GM12801 (cell line): ENCODE results near the gene CDH4.

Source experiments
- CTCF ChIP-seq: IDR thresholded peaks from one replicate; pipeline ENCODE4 v1.5.1; 2011; ENCODE audit warnings: control low read depth; ENCODE audit not compliant: insufficient read length; ENCODE audit errors: extremely low read depth

The CDH4 gene

GRCh38 chr20:61957961-61958715 is 706.1 kb downstream of the CDH4 start:
- no peak for TF ChIP-seq CTCF

GRCh38 chr20:61958773-61959700 is 707.0 kb downstream of the CDH4 start:
- TF ChIP-seq CTCF = no peak

GRCh38 chr20:61960836-61961235 is 708.8 kb downstream of the CDH4 start:
- no peak for TF ChIP-seq CTCF

- no peak for TF ChIP-seq CTCF
Observed at GRCh38 chr20:61963149-61963548, 711.1 kb downstream of the CDH4 start.

GRCh38 chr20:61963885-61964674 is 712.0 kb downstream of the CDH4 start:
- no peak for TF ChIP-seq CTCF

GRCh38 chr20:61964675-61965605 is 712.9 kb downstream of the CDH4 start:
- no peak for TF ChIP-seq CTCF
